SK-N-SH (cell line): Measurements from ENCODE around the gene IZUMO4. TPM values are rescaled to one million over a fixed set of nuclear protein-coding genes. Genes with fewer than 3 reads are reported as not detected.

Experiments used
- CTCF ChIA-PET: fragments of 300-600, 350-600 bp; formaldehyde crosslinking; extraction: SDS; loops from one replicate; lab custom pipeline; 2021; lab: Yijun Ruan, JAX
- POLR2A ChIA-PET: fragments of 350-600 bp; sonication (Branson Sonifier 250); formaldehyde crosslinking; extraction: SDS; loops from one replicate; lab custom pipeline; 2020; ENCODE audit warnings: antibody characterized with exemption, inconsistent platforms; lab: Yijun Ruan, JAX
- DNase-seq: peaks from one replicate; pipeline ENCODE4 v3.0.0; 2012
- H2AFZ ChIP-seq: fragments of 200-600 bp; sonication (generic); 2 replicates; pipeline ENCODE4 v1.8.1; 2016; ENCODE audit warnings: antibody characterized with exemption, mild to moderate bottlenecking, low read depth
- H3F3A ChIP-seq: fragments of 200-600 bp; sonication (generic); replicated peaks from 2 replicates; pipeline ENCODE3; 2016; ENCODE audit warnings: antibody characterized with exemption, mild to moderate bottlenecking; ENCODE audit not compliant: insufficient read depth
- H3K27ac ChIP-seq, 2 experiments: fragments of 200-500 bp in 1 of 2; fragments of 200-600 bp in 1 of 2; sonication (Bioruptor generic) in 1 of 2; sonication (generic), shearing (Covaris generic) in 1 of 2; 2 replicates each; pipeline versions ENCODE4 v1.5.1 to v1.6.1; 2014 to 2016; ENCODE audit warnings: low read depth in 2 of 2, inconsistent platforms in 1 of 2, low read length in 1 of 2, mild to moderate bottlenecking in 1 of 2, mixed read lengths in 1 of 2
- H3K27me3 ChIP-seq: fragments of 200-600 bp; sonication (generic), shearing (Covaris generic); 2 replicates; pipeline ENCODE4 v1.6.1; 2016; ENCODE audit warnings: mixed run types; ENCODE audit not compliant: insufficient read depth
- H3K36me3 ChIP-seq, 2 experiments: fragments of 200-500 bp in 1 of 2; fragments of 200-600 bp in 1 of 2; sonication (Bioruptor generic) in 1 of 2; sonication (generic) in 1 of 2; replicated peaks in 1 of 2; 2 replicates each; pipeline versions ENCODE3 to v1.5.1; 2014 to 2016; ENCODE audit warnings: low read length in 1 of 2, mild to moderate bottlenecking in 1 of 2; ENCODE audit not compliant: insufficient read depth in 2 of 2, control insufficient read depth in 1 of 2
- H3K4me1 ChIP-seq, 2 experiments: fragments of 200-500 bp in 1 of 2; fragments of 200-600 bp in 1 of 2; sonication (Bioruptor generic) in 1 of 2; sonication (generic), shearing (Covaris generic) in 1 of 2; 2 replicates each; pipeline versions ENCODE4 v1.5.1 to v1.6.1; 2014 to 2016; ENCODE audit warnings: low read depth in 1 of 2, low read length in 1 of 2, mixed run types in 1 of 2; ENCODE audit not compliant: insufficient read depth in 2 of 2, control insufficient read depth in 1 of 2
- H3K4me2 ChIP-seq: fragments of 200-600 bp; sonication (generic), shearing (Covaris generic); 2 replicates; pipeline ENCODE4 v1.6.1; 2017; ENCODE audit warnings: mixed run types
- H3K4me3 ChIP-seq, 2 experiments: fragments of 200-500 bp in 1 of 2; fragments of 200-600 bp in 1 of 2; sonication (Bioruptor generic) in 1 of 2; sonication (generic), shearing (Covaris generic) in 1 of 2; 2 replicates each; pipeline versions ENCODE4 v1.5.1 to v1.8.1; 2014 to 2016; ENCODE audit warnings: low read depth in 2 of 2, inconsistent platforms in 1 of 2, low read length in 1 of 2, mild to moderate bottlenecking in 1 of 2, mixed read lengths in 1 of 2, moderate library complexity in 1 of 2
- H3K79me2 ChIP-seq: fragments of 200-600 bp; sonication (generic); 2 replicates; pipeline ENCODE4 v1.8.1; 2017; ENCODE audit warnings: mild to moderate bottlenecking; ENCODE audit not compliant: insufficient read depth
- H3K9ac ChIP-seq: fragments of 200-600 bp; sonication (generic); 2 replicates; pipeline ENCODE4 v1.6.1; 2017; ENCODE audit warnings: mixed run types
- H3K9me2 ChIP-seq: fragments of 200-600 bp; sonication (generic); 2 replicates; pipeline ENCODE4 v1.6.1; 2017; ENCODE audit warnings: mixed run types
- H3K9me3 ChIP-seq: fragments of 200-600 bp; sonication (generic); 2 replicates; pipeline ENCODE4 v1.6.1; 2017; ENCODE audit warnings: mixed run types, mild to moderate bottlenecking, moderate library complexity
- H4K20me1 ChIP-seq: fragments of 200-600 bp; sonication (generic); 2 replicates; pipeline ENCODE4 v1.6.1; 2017; ENCODE audit warnings: mild to moderate bottlenecking, mixed run types; ENCODE audit not compliant: insufficient read depth
- ELF1 ChIP-seq: IDR thresholded peaks from 2 replicates; pipeline ENCODE4 v1.4.0; 2012
- IRF3 ChIP-seq: fragments of 150-350 bp; IDR thresholded peaks from 2 replicates; pipeline ENCODE4 v1.6.1; 2016; ENCODE audit warnings: mild to moderate bottlenecking, low read depth, low read length
- MEF2A ChIP-seq: IDR thresholded peaks from 2 replicates; pipeline ENCODE4 v1.4.0; 2012; ENCODE audit warnings: low read depth, borderline replicate concordance
- RAD21 ChIP-seq: IDR thresholded peaks from 2 replicates; pipeline ENCODE4 v1.6.1; 2012; ENCODE audit warnings: mild to moderate bottlenecking, low read length
- REST ChIP-seq: IDR thresholded peaks from 2 replicates; pipeline ENCODE4 v1.6.1; 2012; ENCODE audit warnings: mild to moderate bottlenecking, low read depth, low read length, moderate library complexity
- RFX5 ChIP-seq: IDR thresholded peaks from 2 replicates; pipeline ENCODE4 v1.6.1; 2012; ENCODE audit warnings: mild to moderate bottlenecking, improper control_type of control experiment, low read length
- WGBS: methylation state at CpG from one replicate; pipeline ENCODE4 v1.1.6; 2017; ENCODE audit warnings: low lambda C conversion rate; 5-methylcytosine and 5-hydroxymethylcytosine counted together
- polyA plus RNA-seq, 3 experiments: library from polyadenylated mRNA; depleted of rRNA; stranded (reverse); fragments of >200 nt; gene quantifications; 2 replicates each; pipeline ENCODE4 v1.2.3, GENCODE V29; 2012
- TF ChIP-seq, protein P1 (sequence below): IDR thresholded peaks from 2 replicates; pipeline ENCODE4 v1.4.0; 2012; ENCODE audit warnings: low read depth, borderline replicate concordance
- TF ChIP-seq, protein P2 (sequence below): fragments of 150-350 bp; IDR thresholded peaks from 2 replicates; pipeline ENCODE4 v1.6.1; 2017; ENCODE audit warnings: antibody characterized with exemption, low read length, low read depth, borderline replicate concordance

IZUMO4 gene
- polyA plus RNA-seq, 1 of the 3 experiments (the other 2 are of a cell fraction) = 4.6 TPM

DNA sequence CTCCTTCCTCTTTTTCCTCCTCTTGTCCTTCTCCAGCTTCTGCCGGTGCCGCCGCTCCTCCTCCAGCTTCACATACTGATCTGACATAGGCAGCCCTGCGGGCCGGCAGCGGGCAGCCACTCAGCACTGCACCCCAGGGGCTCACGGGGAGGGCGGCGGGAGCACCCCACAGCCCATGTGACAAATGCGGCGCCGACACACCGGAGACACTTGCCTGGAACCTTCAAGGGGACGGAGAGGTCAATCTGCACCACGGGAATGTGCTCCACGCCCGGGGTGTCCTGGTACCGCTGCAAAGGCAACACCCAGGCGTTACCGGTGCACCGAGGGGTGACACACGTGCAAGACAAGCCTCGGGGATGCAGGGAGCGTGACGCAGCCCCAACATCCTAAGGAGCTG is 18.6 kb downstream of the IZUMO4 start (continued):
- no peak for TF ChIP-seq REST

DNA sequence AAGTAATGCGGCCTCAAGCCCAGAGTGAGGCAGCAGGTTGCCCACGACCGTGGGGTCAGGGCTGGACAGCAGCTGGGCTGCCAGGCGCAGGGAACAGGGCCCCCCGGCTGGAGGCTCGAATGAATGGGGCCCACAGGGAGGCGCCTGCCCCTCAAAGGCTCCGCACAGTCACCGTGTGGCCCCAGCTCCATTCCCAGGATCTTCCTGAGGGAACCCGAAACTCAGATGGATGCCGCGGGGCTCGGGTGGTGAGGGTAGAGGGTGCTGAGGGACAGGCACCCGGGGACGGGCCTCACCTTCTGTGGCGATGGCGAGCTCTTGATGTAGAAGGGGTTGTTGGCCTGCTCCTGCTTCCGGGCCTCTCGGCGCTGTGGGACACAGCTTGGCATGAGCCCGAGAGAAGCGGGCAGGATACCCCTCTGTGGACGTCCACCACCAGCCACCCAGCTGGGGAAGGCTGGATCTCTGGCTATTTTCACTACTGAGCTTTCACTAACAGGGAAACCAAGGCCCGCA is 19.3 kb downstream of the IZUMO4 start:
- H3K9me3 ChIP-seq = no peaks in the 10 kb centered on the region
- no peak overlapping the region for H3K4me3 ChIP-seq
- POLR2A ChIA-PET = no interaction called here
- peaks cover 9 to 91% of the 10 kb centered on the region in 2 experiments for H3K36me3 ChIP-seq
- DNase-seq = no peak
- H2AFZ ChIP-seq = no peak overlapping the region
- no peak overlapping the region for H3K4me2 ChIP-seq
- no peaks in the 10 kb centered on the region for H3K9me2 ChIP-seq
- no peaks in the 10 kb centered on the region for H3F3A ChIP-seq
- 91% methylated on average over 12 of the region's 24 CpGs for WGBS
- 0 out of 2 replicates have a peak, but pooled peaks cover 2% of the 10 kb centered on the region for H3K79me2 ChIP-seq
- no peak overlapping the region for H3K27ac ChIP-seq
- CTCF ChIA-PET = no interaction called here
- no peaks in the 10 kb centered on the region; the same call in 1 of the 2 replicates for H4K20me1 ChIP-seq
- H3K9ac ChIP-seq = no peak overlapping the region
- no peaks in the 10 kb centered on the region for H3K27me3 ChIP-seq
- TF ChIP-seq ELF1 (no peak), IRF3 (no peak), RAD21 (no peak), MEF2A (no peak), RFX5 (no peak)
- TF ChIP-seq, protein P1, sequence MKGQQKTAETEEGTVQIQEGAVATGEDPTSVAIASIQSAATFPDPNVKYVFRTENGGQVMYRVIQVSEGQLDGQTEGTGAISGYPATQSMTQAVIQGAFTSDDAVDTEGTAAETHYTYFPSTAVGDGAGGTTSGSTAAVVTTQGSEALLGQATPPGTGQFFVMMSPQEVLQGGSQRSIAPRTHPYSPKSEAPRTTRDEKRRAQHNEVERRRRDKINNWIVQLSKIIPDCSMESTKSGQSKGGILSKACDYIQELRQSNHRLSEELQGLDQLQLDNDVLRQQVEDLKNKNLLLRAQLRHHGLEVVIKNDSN = no peak
- TF ChIP-seq, protein P2, sequence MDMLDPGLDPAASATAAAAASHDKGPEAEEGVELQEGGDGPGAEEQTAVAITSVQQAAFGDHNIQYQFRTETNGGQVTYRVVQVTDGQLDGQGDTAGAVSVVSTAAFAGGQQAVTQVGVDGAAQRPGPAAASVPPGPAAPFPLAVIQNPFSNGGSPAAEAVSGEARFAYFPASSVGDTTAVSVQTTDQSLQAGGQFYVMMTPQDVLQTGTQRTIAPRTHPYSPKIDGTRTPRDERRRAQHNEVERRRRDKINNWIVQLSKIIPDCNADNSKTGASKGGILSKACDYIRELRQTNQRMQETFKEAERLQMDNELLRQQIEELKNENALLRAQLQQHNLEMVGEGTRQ = no peak
- H3K4me1 ChIP-seq = no peaks in the 10 kb centered on the region
